GM12892 (cell line): ENCODE measurements around the gene ABCB1.

Source experiments
- POLR2A ChIP-seq: IDR thresholded peaks from 2 replicates; pipeline ENCODE4 v1.6.1; 2011; ENCODE audit warnings: low read depth, low read length, control low read depth
- POLR2AphosphoS5 ChIP-seq: IDR thresholded peaks from 2 replicates; pipeline ENCODE4 v1.6.1; 2011; ENCODE audit warnings: low read depth, low read length, control low read depth
- TAF1 ChIP-seq: IDR thresholded peaks from 2 replicates; pipeline ENCODE4 v1.6.1; 2011; ENCODE audit warnings: low read depth, mild to moderate bottlenecking, control low read depth, low read length, borderline replicate concordance

GRCh38 chr7:87517891-87518290 is 82.8 kb downstream of the ABCB1 start:
- TF ChIP-seq POLR2A (no peak), TAF1 (no peak), POLR2AphosphoS5 (no peak)
